OCI-LY7 (cell line): Measurements from ENCODE around the gene KCNMA1. TPM values are rescaled to one million over a fixed set of nuclear protein-coding genes. Genes with fewer than 3 reads are reported as not detected.

Experiments used
- BruUV-seq: library from RNA; stranded (reverse); fragments of 400-500 nt; replicated peaks from 2 replicates; lab custom pipeline; 2021; lab: Mats Ljungman, UMichigan
- CTCF ChIA-PET: fragments of 300-600 bp; sonication (Branson Sonifier 250); formaldehyde crosslinking; loops from one replicate; lab custom pipeline; 2022; ENCODE audit warnings: antibody characterized with exemption; ENCODE audit not compliant: unreplicated experiment; lab: Charles Lee
- POLR2A ChIA-PET: fragments of 300-600 bp; sonication (Branson Sonifier 250); formaldehyde crosslinking; loops from one replicate; lab custom pipeline; 2022; ENCODE audit warnings: antibody characterized with exemption; lab: Charles Lee
- DNase-seq: peaks from one replicate; pipeline ENCODE4 v3.0.0-alpha.2; 2015; ENCODE audit warnings: low spot score
- H2AFZ ChIP-seq: fragments of 200-600 bp; sonication (generic), shearing (Covaris generic); 2 replicates; pipeline ENCODE4 v1.6.1; 2014; ENCODE audit warnings: mild to moderate bottlenecking, antibody characterized with exemption, low read length, moderate library complexity
- H3K27ac ChIP-seq: fragments of 200-600 bp; sonication (generic); 2 replicates; pipeline ENCODE4 v1.5.1; 2014; ENCODE audit warnings: mixed run types, low read depth, mild to moderate bottlenecking, moderate library complexity, low read length, inconsistent platforms; ENCODE audit not compliant: poor library complexity, severe bottlenecking
- H3K36me3 ChIP-seq: fragments of 200-600 bp; sonication (generic); 2 replicates; pipeline ENCODE4 v1.6.1; 2014; ENCODE audit warnings: mild to moderate bottlenecking, antibody characterized with exemption, low read length, moderate library complexity, mixed read lengths; ENCODE audit not compliant: insufficient read depth
- H3K4me1 ChIP-seq: fragments of 200-600 bp; sonication (generic); 2 replicates; pipeline ENCODE4 v1.5.1; 2014; ENCODE audit warnings: mild to moderate bottlenecking, low read length; ENCODE audit not compliant: insufficient read depth, poor library complexity, severe bottlenecking
- H3K4me2 ChIP-seq: fragments of 200-600 bp; sonication (generic); 2 replicates; pipeline ENCODE4 v1.6.1; 2014; ENCODE audit warnings: mild to moderate bottlenecking, low read length
- H3K4me3 ChIP-seq: fragments of 200-600 bp; sonication (generic); 2 replicates; pipeline ENCODE4 v1.5.1; 2014; ENCODE audit warnings: mild to moderate bottlenecking, low read depth, low read length; ENCODE audit not compliant: poor library complexity, severe bottlenecking
- H3K79me2 ChIP-seq: fragments of 200-600 bp; sonication (generic); 2 replicates; pipeline ENCODE4 v1.6.1; 2016; ENCODE audit warnings: low read depth, mild to moderate bottlenecking, low read length, moderate library complexity, mixed read lengths; ENCODE audit not compliant: insufficient read depth
- H3K9me2 ChIP-seq: fragments of 200-600 bp; sonication (generic); 2 replicates; pipeline ENCODE4 v1.6.1; 2016; ENCODE audit warnings: mild to moderate bottlenecking, low read length, mixed read lengths; ENCODE audit not compliant: insufficient read depth
- H3K9me3 ChIP-seq: fragments of 200-600 bp; sonication (generic); 2 replicates; pipeline ENCODE4 v1.6.1; 2014; ENCODE audit warnings: mild to moderate bottlenecking, mixed run types, low read length, mixed read lengths
- H4K20me1 ChIP-seq: fragments of 200-600 bp; sonication (generic); 2 replicates; pipeline ENCODE4 v1.6.1; 2014; ENCODE audit warnings: mild to moderate bottlenecking, antibody characterized with exemption, low read length, moderate library complexity, mixed read lengths; ENCODE audit not compliant: insufficient read depth
- EZH2phosphoT487 ChIP-seq: fragments of 200-600 bp; sonication (generic); IDR thresholded peaks from 2 replicates; pipeline ENCODE4 v1.6.1; 2018; ENCODE audit warnings: low read depth, borderline replicate concordance, mild to moderate bottlenecking, mixed run types, antibody characterized with exemption, low read length, moderate library complexity, mixed read lengths
- intact Hi-C: fragments of 100-400 bp; cut with micrococcal nuclease; formaldehyde crosslinking; loops from one replicate; pipeline ENCODE4 v1.10.0; 2022; ENCODE audit not compliant: unreplicated experiment
- total RNA-seq, 2 experiments: library from RNA; depleted of rRNA in 1 of 2; stranded (reverse); fragments of >200 nt in 1 of 2; shearing (Covaris generic) in 1 of 2; gene quantifications; 2 replicates each; pipeline ENCODE4 v1.2.3, GENCODE V29; 2014 to 2022
- TF ChIP-seq, protein P1 (sequence below): fragments of 200-600 bp; sonication (generic); conservative IDR thresholded peaks from 2 replicates; pipeline ENCODE4 v1.5.1; 2014; ENCODE audit warnings: mild to moderate bottlenecking, antibody characterized with exemption, low read length, moderate library complexity, mixed read lengths

Gene KCNMA1
- total RNA-seq, 2 experiments from 2014 or later = not detected

DNA sequence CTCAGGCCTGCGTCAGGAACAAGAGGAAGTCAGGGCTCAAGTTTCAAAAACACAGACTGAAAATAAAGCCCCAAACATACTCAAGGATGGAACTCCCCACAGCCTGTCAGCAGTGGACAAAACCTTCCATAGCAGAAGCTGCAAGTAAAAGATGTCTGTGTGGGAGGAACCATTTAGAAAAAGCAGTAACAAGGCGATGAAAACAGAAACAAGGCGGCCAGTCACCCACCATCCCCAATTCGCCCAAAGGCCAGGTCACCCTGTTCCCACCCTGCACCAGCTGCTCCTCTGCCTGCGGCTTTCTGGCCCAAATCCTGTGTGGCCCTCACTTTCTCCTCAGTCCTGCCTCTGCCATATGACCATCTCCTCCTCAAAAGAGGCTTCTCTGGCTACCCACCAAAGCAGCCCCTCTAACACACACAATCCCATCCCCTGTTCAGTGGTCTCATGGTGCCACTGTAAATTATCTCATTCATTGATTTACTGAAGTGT lies 27.8 kb downstream of the KCNMA1 start:
- BruUV-seq = no TSS peak
- no peaks in the 10 kb centered on the region for H3K79me2 ChIP-seq
- no peak overlapping the region for H3K4me2 ChIP-seq
- H3K9me3 ChIP-seq = no peaks in the 10 kb centered on the region
- H3K27ac ChIP-seq = no peak overlapping the region
- ChIA-PET CTCF (no interaction called here), POLR2A (no interaction called here)
- H2AFZ ChIP-seq = no peak overlapping the region
- no peak for TF ChIP-seq EZH2phosphoT487
- TF ChIP-seq, protein P1, sequence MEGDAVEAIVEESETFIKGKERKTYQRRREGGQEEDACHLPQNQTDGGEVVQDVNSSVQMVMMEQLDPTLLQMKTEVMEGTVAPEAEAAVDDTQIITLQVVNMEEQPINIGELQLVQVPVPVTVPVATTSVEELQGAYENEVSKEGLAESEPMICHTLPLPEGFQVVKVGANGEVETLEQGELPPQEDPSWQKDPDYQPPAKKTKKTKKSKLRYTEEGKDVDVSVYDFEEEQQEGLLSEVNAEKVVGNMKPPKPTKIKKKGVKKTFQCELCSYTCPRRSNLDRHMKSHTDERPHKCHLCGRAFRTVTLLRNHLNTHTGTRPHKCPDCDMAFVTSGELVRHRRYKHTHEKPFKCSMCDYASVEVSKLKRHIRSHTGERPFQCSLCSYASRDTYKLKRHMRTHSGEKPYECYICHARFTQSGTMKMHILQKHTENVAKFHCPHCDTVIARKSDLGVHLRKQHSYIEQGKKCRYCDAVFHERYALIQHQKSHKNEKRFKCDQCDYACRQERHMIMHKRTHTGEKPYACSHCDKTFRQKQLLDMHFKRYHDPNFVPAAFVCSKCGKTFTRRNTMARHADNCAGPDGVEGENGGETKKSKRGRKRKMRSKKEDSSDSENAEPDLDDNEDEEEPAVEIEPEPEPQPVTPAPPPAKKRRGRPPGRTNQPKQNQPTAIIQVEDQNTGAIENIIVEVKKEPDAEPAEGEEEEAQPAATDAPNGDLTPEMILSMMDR = no peak
- no peak overlapping the region for H3K4me3 ChIP-seq
- intact Hi-C loops = no loop called here
- H3K4me1 ChIP-seq = no peaks in the 10 kb centered on the region
- DNase-seq = no peak
- H3K9me2 ChIP-seq = no peaks in the 10 kb centered on the region
- no peaks in the 10 kb centered on the region for H3K36me3 ChIP-seq
- H4K20me1 ChIP-seq = no peaks in the 10 kb centered on the region

DNA sequence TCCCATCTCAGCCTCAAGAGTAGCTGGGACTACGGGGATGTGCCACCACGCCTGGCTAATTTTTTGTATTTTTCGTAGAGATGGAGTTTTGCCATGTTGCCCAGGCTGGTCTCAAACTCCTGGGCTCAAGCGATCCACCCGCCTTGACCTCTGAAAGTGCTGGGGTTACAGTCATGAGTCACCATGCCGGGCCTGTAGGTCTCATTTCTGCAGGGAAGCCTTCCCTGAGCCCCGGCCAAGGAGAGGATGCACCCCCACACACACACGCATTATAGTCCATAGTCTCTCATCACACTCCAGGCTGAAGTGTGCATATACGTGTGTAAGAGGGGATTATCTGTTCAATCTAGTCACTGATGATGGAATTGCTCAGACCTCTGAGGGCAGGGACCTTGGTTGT lies 29.3 kb downstream of the KCNMA1 start:
- H2AFZ ChIP-seq = no peak overlapping the region
- POLR2A ChIA-PET = no interaction called here
- H3K79me2 ChIP-seq = no peaks in the 10 kb centered on the region
- no peaks in the 10 kb centered on the region for H3K9me3 ChIP-seq
- no peaks in the 10 kb centered on the region for H3K4me1 ChIP-seq
- H3K9me2 ChIP-seq = no peaks in the 10 kb centered on the region
- intact Hi-C loops = no loop called here
- no peaks in the 10 kb centered on the region for H4K20me1 ChIP-seq
- no peak overlapping the region for H3K4me2 ChIP-seq
- H3K4me3 ChIP-seq = no peak overlapping the region
- CTCF ChIA-PET = no interaction called here
- no peak for TF ChIP-seq EZH2phosphoT487
- TF ChIP-seq, protein P1 = no peak
- DNase-seq = no peak
- no TSS peak for BruUV-seq
- no peak overlapping the region for H3K27ac ChIP-seq
- no peaks in the 10 kb centered on the region for H3K36me3 ChIP-seq

DNA sequence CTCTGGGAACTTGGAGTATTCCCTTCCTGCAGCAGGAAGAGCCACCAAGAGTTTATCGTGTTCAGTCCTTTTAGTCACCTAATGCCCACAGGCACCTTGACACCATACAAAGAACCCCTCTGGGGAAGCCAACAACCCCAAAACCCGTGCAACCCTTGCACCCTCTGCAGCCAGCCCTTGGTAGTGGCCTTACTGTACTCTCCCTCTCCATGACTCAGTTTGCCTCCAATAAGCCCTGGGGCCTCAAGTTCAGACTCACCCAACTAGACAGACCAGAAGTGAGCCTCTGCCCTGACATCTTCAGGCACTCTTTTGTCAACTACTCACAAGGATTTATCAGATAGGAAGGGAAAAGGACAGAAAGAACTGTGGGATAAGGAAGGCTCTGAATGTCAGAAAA lies 30.9 kb downstream of the KCNMA1 start:
- H4K20me1 ChIP-seq = no peaks in the 10 kb centered on the region
- no TSS peak for BruUV-seq
- no peaks in the 10 kb centered on the region for H3K9me2 ChIP-seq
- H3K4me1 ChIP-seq = no peaks in the 10 kb centered on the region
- no peak overlapping the region for H3K4me2 ChIP-seq
- intact Hi-C loops = no loop called here
- POLR2A ChIA-PET = no interaction called here
- CTCF ChIA-PET = interaction anchor here (0.6 kb wide), 1 partner anchor 321 kb away, joined by 3 read pairs; no protein-coding TSS in a partner anchor
- no peaks in the 10 kb centered on the region for H3K36me3 ChIP-seq
- H3K4me3 ChIP-seq = no peak overlapping the region
- TF ChIP-seq EZH2phosphoT487 = no peak
- TF ChIP-seq, protein P1 = no peak
- no peaks in the 10 kb centered on the region for H3K9me3 ChIP-seq
- DNase-seq = no peak
- no peak overlapping the region for H2AFZ ChIP-seq
- no peaks in the 10 kb centered on the region for H3K79me2 ChIP-seq
- H3K27ac ChIP-seq = no peak overlapping the region
